NCI-H345 treated with DMSO at 0.1 percent for 48 hours (cell line): Measurements from ENCODE around the gene ITPR2.

Source experiments
- DNase-seq: peaks from one replicate; lab custom pipeline; 2025; ENCODE audit not compliant: unreplicated experiment; lab: John Stamatoyannopoulos, UW

Gene ITPR2

DNA sequence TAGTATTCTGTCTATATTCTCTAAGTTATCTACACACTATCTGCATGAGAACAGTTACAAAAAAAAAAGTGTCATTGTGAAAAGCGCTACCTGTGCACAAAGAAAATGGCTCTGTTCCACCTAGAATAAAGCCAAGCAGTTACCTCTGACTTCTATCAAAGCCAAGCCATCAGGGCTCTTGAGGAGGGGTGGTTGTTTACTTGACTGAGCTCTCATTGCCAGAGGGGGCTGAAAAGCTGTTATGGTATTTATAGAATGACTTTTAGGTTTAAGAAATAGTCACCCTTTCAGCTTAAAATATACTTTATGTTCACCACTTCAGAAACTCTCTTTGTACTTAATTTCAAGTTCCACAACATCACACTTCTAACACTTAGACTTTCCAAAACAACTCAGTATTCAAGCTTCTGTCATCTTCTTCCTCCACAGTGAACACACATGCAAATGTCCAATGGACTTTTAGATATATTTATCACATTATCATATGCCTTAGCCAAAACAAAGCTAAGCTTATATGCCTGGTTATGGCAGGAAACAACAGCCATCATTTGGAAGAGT, 7.5 kb downstream of the ITPR2 start:
- DNase-seq, result no peak

DNA sequence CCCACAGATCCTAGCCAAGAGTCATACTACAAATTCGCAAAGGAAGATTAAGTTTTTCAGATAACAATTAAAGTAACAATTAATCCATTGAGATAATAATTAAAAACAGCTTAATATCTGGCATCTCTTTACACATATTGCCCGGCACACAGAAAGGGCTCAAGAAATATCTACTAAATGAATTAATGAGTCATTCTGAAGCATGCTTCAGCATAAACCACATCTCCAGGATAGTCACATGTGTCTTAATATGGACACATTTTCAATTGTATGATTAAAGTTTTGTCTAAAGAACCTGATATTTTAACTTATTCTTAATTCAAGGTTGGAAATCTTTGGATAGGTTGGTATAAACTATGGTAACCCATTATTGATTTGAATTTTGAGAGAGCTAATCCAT, 9.6 kb downstream of the ITPR2 start:
- no peak for DNase-seq

DNA sequence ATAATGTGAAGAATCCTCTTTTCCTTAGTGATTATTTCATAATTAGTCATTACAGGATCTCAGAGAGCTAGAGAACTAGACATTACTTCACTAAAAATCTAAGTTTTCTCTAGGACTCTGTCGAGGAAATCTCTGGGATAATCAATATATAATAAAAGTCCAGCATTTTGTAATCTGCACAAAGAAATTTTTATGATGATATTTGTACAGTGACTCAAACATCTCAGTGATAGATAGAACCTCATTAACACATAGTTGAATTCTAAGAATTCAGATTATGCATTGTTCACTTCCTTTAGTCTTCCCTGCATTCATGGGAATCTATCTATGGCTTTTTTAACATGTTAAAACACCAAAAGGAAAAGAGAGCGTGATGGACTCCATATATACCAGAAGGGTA, 11.0 kb downstream of the ITPR2 start:
- no peak for DNase-seq

DNA sequence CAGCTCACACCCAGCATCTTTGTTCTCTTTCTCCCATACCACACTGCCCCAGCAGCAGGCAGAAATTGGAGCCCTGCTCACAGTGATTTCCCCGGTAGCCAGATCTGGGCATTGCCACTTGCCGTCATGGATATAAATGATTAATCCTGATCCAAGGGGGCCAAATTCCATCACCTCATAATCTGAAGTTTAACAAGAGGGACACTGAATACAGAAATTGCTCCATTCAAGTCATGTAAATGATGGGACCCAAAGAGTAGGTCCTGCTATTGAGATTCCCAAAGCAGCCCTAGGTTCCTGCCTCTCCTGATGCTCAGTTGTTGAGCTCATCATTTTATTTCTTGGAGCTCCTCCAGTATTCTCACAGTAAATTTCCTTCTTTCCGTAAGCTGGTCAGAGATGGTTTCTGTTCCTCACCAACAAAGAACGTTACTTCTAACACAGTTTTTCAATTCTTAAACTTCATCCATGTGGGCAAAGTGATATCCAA, 11.7 kb downstream of the ITPR2 start:
- DNase-seq, result no peak

DNA sequence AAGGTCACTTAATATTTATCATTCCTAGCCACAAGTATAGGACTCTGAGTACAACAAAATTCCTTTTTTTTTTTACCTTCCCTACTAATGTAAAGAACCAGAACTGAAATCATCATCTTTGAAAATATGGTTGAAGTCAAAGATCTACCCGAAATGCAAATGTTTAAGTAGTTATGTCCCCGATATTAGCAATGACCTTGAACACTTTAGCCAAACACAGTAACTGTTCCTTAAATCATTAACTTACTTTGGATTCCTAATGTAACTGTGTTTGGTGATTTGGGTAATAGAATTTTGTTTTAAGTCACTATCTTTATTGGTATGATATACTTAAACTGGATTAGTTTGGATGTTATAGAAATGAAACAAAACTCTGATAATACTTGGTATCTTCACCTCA, 14.4 kb downstream of the ITPR2 start:
- DNase-seq, result no peak

DNA sequence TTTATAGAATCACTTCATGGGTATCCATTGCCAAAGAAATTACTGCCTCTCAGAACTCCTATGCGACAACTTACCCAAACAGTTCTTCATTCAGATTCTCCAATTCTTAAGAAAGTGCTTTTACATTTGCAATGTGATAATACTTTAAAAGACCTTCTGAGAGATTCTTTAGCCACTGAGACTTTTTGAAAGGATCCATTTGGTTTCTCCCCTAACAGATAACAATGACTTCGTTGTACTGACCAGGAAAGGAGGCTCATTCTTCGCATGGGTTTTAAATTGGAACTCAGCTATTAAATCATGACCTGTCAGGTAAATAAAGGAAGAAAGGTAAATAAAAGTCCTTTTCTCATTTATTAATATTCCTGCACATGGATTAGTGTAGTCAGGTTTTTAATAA, 14.8 kb downstream of the ITPR2 start:
- no peak for DNase-seq

DNA sequence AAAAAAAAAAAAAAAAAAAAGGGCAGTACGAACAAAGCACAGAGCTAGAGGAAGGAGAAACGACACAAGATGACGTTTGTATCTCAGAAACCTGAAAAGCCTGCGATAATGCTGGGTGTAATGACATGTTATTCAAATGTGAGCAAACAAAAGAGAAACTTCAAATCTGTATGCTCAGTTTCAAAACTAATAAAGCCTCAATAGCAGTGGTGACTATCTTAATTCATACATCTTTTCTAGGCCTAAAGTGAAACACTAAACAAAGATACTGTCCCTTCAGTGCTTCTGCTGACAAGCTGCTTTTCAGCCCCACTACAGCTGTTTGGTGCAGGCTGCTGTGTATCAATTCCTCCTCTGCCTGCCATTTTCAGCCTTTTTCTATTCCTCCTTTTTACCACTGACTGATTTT, 15.8 kb downstream of the ITPR2 start:
- no peak for DNase-seq

DNA sequence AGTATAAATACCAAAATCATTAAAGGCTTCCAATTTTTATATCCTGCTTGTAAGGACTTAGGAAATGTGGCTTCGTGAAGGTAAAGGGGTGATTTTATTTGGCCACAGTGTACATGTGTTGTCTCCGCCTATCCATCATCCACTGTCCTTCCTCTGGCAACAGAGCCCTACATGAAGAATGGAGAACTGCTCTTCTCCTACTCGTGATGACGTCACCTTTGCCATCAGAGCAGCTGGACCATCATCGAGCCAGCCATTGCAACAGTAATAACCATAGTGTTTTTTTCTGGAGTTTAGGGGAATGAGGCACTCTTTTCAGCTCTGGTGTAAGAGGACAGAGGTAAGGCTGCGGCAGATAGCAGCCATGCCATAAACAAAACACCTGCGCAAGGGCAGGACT, 19.2 kb downstream of the ITPR2 start:
- DNase-seq, result no peak

DNA sequence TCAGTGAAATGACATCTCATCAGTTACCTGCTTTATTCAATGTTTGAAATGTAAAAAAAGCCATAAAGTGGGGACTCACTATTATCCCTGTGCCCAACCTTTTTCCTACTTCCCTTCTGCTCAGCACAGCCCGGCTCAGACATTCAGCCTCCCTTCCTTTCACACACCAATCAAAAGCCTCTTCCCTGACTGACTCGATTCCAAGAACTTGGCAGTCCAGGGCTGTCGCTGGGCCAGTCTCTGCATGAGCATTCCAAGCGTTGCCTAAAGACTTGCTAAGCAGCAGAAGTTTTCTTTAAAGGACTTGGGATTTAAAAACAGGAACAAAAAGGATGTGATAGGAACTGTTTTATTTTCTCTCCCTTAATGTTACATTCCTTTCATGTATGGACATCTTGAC, 22.7 kb downstream of the ITPR2 start:
- DNase-seq, result no peak

DNA sequence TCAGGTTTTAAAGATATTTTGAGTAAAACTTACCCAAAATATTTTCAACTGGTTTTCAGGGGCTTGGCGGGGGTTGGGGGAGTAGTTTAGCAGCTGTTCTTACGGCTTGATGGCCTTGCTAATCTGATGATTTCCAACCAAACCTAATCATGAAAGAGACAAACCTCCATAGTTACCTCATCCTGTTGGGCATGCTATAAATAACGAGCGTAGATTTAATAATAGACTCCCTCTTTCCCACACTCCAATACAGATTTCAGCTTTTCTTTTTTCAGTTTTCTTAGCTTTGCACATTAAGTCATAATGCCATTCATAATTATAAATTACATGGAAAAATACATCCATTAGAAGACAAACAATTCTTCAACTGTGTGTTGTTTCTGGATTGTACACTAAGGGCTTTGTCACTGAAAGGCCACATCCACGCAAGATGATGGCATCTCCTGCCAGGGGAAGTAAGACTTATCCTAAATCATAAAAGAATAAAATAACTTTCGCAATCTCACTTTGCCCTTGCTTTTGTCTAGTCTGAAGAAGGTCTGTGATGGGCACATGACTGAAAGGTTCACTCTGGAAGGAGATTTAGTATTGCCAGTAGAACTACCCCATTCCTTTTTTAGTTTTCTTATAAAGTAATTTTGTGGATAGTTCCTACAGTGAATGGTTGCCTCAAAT, 23.2 kb downstream of the ITPR2 start:
- no peak for DNase-seq

DNA sequence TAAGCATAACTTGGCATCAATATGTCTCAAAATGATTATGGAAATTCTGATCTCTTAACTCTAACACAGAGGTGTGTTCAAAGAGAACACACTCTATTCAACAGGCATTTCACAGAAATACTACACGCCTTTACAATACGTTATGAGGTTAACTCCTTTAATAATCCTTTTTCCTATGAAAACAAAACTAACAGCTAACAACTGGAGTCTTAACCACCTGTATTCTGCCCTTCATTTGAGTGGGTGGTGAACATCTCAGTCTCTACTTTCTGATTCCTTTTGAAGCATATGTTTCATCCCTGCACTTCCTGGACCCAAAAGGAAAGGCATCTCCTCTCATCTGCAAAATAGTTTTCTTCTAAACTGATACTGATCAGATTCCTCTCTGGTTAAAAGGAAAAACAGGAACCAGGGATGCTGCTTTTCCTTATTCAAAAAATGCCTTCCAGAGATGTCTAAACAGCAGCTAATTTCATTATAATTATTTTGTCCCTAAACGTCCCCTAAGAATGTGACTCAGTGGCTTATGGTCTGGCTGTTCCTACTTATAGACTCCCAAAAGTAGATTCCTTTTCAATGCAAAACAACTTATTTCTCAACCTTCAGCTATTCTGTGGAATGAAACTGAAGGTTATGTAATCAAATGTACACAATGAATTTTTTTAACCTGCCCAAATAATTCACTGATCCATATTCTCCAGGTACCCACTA, 24.1 kb downstream of the ITPR2 start:
- no peak for DNase-seq

DNA sequence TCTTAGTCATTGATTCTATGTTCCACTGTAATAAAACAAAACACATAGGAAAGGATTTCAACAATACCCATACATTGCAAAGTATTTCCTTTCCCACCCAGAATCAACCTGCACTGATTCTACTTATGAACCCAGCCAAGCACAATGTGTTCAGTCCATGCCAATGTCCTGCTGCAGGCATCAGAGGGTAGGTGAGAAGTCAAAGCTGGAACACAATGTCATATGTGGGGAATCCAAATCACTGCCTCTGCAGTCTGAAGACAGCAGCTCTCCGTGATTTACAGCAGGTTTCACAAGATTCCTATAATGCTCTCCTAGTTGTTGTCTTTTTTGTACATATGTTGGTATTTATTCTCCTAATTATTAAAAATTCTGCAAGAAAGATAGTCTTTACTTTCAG, 25.7 kb downstream of the ITPR2 start:
- DNase-seq, result no peak

DNA sequence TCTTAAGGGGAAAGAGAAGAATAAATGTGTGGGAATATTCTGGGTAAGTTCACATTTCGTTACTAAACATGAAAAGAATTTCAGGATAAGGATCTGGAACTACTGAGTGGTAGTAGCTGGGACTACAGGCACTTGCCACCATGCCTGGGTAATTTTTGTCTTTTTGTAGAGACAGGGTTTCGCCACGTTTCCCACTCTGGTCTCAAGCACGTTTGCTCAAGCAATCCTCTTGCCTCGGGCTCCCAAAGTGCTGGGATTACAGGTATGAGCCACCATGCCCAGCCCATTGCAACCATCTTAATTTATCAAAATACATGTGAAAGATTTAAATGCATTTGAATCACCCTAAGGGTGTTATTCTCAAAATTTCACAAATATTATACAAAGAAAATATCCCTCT, 26.4 kb downstream of the ITPR2 start:
- no peak for DNase-seq

DNA sequence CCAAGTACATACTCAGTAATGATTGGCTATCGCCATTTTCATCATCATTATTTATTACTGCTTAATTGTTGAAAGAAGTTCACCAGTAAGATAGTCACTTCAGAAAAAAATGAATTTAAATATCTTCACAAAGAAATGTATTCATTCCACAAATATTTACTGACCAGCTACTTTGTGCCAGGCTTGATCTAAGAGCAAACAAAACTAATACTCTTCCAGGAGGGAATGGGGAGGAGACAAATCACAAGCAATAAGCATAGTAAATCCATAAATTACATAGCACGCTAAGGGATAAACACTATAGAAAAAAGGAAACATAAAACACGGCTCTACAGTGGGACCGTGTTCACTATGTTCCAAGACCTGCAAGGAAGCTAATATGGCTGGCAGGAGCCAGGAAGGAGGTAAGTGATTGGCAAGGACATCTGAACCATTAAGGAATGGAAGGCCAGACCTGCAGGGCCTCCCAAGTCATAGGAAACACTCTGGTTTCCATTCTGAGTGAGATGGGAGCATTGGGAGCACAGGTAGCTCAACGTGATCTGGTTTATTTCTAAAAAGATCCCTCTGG, 27.5 kb downstream of the ITPR2 start:
- DNase-seq, result no peak

DNA sequence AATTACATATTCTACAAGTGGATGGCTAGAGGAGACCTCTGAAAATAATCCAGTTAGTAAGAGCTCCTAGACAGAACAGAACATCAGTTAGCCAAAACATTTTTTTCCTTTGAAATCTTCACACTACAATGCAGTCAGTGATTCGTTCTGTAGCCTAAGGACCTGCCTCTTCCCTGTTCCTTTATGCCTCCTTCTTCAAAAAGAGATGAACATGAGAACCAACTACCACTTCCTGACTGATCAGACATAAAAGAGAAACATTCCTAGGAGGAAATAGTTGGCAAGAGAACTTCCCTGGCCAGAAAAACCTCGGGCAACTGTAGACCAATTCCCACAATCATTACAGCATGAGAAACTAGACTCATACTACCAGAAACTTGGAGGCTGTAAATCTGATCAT, 29.4 kb downstream of the ITPR2 start:
- no peak for DNase-seq

DNA sequence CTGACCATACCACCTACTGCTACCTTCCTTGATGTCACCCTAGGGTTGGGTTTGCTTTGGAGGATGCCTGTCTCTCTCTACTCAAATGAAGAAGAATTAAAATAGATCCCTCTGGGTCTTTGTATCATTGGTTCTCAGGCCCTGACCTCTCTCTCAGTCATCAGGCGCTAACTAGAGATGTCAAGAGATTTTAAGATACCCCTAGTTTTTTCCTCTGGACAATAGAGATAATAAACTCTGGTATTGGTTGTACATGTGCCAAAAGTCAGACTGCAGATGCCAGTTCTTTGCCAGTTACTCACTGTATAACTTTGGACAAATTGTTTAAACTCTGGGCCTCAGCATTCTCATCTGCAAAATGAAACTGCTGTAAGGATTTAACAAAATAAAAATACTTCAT, 31.5 kb downstream of the ITPR2 start:
- DNase-seq, result no peak

DNA sequence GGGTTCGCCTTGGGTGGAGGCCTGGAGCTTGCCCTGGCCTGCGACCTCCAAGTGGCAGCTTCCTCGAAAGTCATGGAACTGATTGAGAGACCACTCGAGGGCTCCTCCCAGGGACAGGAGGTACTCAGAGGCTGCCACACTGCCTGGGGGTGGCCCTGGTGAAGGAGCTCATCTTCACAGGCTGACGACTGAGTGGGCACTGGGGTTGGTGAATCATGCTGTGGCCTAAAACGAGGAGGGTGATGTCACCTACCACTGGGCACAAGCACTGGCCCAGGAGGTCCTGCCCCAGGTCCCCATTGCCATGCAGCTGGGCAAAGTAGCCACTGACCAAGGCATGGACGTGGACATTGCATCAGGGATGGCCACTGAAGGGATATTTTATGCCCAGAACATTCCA, 32.1 kb downstream of the ITPR2 start:
- no peak for DNase-seq

DNA sequence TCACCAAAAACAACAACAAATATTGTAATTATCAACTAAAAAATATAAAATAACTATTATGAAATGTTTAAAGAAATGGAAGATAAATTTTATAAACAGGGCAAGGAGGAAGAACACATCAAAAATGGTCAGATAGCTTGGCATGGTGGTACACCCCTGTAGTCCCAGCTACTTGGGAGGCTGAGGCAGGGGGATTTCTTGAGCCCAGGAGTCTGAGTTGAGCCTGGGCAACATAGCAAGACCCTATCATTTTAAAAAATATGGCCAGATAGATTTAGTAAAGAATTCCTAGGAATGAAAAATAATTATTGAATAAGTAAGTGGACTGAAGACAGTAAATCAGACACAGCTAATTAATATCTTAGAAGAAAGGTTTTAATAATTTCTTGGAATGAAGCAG, 32.6 kb downstream of the ITPR2 start:
- DNase-seq, result no peak

DNA sequence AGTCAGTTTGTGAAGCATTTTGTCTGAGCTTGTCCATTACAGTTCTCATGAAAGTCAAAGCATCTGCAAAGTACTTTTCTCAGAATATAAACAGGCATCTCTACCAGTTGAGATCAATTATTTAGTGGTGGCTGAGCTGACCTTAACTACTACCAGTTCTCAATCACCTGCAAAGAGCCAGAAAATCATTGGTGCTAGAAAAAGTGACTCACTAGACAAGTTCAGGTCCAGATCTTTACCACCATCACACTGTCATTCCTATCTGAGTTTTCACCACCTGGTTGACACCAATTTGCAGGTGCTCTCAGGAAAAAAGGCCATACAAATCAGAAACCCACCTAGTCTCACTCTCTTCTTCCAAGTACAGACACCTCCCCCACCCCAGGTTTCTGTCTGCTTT, 33.3 kb downstream of the ITPR2 start:
- no peak for DNase-seq

DNA sequence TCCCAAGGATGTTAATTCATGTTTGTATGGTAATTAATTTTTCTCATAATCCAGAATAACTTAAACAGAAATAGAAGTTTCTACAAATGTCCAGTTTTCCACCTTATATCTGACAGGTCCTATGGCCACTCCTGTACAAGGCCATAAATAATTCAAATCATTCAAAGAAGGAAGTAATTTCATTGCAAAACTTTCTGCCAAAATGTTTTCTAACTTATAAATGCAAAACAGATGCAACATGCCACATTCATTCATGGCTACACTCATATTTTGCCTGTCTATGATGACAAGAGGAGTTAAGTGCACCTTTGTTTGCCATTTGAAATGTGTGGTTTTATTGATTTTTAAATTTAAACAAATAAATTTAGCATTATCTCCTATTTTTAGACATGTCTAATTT, 34.4 kb downstream of the ITPR2 start:
- no peak for DNase-seq

DNA sequence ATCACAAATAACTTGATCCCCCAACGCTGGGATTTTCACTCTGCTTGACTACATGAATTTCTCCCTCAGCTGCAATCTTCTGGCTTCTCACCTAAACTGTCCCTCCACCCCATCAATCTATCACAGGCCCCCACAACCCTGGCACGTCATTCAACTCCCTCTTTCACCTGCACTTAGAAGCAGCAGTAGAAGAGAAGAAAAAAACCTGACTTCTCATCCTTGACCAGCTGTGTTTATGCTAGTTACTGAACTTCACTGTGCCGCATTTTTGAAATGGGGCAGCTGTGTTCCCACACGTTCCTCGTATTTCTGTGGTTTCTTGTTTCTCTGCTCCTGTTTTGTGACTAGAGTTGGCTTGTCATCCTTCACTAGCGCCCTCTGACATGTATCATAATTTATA, 35.0 kb downstream of the ITPR2 start:
- DNase-seq, result no peak

DNA sequence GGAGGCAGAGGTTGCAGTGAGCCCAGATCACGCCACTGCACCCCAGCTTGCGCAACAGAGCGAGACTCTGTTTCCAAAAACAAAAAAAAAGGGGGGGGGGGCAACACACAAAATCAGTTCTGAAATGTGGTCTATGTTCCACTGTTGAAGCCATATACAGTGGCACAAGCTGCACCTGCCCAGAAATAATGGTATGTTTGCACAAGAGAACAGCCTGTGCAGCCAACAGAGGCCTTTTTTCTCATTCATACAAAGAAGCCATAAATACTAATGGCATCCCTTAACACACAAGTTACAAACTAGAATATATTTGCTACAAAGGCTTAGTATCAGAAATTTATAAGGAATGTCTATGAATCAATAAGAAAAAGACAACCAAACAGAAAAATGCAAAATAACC, 37.1 kb downstream of the ITPR2 start:
- no peak for DNase-seq
